ENCODE measurements around the gene ARHGEF2.

DNA sequence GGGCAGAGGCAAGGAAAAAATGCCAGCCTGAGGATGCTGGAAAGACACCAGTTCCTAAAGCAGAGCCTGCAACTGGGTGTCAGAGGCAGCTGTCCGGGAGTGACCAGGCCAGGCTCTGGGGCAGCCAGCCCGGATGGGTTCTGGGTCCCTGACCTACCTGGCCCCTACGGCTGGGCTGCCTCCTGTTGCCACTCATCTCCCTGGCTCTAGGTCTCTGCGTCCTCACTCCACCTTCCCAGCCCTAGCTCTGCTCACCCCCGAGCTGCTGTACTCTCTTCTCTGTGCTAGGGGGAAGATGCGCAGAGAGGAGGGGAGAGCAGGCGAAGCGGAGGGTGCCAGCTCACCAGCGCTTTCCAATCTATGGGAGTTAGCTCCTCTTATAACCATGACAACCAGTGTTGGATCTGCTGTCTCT is 9.0 kb downstream of the ARHGEF2 start:
- no peak for TF ChIP-seq SPI1 (IDR thresholded peaks at IDR 0.05; ENCODE audit: borderline replicate concordance, low read depth)
- TF ChIP-seq CTCF (IDR thresholded peaks at IDR 0.05; ENCODE audit: insufficient read depth, low read length) = no peak
- TF ChIP-seq, protein P1, sequence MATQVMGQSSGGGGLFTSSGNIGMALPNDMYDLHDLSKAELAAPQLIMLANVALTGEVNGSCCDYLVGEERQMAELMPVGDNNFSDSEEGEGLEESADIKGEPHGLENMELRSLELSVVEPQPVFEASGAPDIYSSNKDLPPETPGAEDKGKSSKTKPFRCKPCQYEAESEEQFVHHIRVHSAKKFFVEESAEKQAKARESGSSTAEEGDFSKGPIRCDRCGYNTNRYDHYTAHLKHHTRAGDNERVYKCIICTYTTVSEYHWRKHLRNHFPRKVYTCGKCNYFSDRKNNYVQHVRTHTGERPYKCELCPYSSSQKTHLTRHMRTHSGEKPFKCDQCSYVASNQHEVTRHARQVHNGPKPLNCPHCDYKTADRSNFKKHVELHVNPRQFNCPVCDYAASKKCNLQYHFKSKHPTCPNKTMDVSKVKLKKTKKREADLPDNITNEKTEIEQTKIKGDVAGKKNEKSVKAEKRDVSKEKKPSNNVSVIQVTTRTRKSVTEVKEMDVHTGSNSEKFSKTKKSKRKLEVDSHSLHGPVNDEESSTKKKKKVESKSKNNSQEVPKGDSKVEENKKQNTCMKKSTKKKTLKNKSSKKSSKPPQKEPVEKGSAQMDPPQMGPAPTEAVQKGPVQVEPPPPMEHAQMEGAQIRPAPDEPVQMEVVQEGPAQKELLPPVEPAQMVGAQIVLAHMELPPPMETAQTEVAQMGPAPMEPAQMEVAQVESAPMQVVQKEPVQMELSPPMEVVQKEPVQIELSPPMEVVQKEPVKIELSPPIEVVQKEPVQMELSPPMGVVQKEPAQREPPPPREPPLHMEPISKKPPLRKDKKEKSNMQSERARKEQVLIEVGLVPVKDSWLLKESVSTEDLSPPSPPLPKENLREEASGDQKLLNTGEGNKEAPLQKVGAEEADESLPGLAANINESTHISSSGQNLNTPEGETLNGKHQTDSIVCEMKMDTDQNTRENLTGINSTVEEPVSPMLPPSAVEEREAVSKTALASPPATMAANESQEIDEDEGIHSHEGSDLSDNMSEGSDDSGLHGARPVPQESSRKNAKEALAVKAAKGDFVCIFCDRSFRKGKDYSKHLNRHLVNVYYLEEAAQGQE (IDR thresholded peaks at IDR 0.05; ENCODE audit: insufficient replicate concordance, low read depth) = no peak
- no peak for TF ChIP-seq POLR2AphosphoS5 (IDR thresholded peaks at IDR 0.05; ENCODE audit: low read depth)
